Stimulated activated naive CD4-positive, alpha-beta T cell (primary cell): Measurements from ENCODE around the gene GALNT8.

Experiments used
- DNase-seq, 6 experiments: peaks; one replicate each; lab custom pipeline; 2025; lab: John Stamatoyannopoulos, UW

The GALNT8 gene

DNA sequence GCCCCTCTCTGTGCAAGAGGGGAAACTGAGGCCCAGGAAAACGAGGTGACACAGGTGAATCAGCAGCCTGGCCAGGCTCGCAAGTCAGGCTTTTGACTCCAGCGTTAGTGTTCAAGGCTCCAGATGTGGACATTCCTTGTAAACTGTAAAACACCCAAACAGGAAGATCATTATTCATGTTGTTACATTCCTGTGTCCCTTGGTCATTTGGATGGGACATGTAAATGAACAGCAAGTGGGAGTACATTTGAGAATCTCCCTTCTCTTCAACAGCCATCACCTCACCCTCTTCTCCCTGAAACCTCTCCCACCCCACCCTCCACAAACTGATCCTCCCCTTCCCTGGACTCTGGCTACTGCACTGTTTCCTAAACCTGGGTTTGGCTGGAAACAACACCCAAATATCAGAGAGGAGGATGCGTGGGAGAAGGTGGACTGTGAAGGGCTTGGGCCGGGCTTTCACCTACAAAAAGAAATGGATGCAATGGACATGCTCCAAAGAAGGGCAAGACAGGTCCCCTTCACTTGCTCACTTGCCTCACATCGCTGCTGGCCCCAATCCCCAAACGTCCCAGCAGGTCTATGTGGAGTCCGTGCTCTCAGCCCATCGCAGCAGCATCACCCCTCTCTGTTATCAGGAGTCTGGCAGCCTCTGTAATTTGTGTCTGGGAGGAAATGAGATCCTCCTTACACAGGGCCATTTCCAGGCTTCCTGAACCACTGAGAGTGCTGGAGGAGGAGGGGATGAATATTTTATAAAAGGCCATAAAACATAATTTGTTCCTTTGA, 76.7 kb downstream of the GALNT8 start:
- DNase-seq, result no peak

DNA sequence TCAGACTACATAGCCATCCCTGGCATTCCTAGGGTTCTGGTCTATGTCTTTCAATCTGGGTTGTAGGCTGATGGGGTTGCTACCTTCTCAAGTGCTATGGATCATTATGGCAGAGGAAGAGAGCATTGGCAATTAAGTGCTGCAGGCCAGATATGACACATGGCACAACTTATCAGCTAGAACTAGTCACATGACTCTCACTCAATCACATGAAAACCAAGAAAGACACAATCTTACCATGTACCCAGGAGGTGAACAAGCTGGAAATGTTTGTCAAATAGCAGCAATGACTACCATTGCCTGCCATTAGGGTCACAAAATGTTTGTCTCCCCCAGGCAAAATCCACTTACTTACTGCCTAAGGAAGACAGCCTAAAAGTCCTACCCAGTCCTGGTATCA, 80.4 kb downstream of the GALNT8 start:
- no peak for DNase-seq

DNA sequence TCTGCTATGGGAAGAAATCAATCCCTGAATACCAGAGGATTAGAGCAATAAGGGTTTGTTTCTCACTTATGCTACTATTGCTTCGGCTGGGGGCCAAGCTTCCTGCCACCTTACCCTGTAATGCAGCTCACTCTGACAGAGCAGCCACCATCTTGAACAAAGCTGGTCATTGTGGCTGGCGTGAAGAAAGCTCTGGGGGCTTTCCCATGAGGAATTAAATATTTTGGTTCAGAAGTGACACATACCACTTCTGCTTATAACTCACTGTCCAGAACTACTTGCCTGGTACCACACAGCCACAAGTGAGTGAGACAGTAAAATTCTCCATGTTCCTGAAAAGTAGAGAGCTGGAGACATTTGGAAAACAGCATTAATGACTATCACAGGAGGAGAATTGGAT, 82.6 kb downstream of the GALNT8 start:
- DNase-seq, result no peak

DNA sequence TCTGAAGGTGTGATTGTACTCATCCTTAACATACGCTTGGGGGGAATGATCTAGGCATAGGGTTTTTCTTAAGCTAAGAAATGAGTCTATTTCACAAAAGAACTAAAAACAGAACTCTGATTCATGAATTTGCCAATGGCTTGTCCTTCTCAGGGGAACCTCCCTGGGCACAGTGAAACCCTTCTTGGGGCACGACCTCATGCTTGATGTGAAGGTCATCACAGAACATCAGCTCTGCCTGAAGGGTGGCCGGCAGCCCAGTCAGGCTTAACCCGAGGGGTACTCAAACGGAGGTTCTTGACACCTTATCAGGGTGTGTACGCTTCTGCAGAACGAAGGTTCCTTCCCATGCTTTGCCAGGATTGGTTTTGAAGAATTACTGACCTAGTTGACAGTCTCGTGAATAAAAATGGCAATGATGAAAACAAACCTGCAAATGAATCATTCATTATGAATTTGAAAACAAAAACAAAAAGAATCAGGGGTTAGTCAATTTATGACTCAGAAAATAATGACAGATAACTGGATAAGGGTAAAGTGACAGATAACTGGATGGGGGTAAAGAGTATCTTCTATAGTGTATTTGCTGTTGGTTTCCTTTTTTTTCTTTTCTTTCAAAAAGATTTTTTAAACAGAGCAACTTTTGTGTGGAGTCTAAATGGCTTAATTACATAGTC, 86.4 kb downstream of the GALNT8 start:
- no peak for DNase-seq

DNA sequence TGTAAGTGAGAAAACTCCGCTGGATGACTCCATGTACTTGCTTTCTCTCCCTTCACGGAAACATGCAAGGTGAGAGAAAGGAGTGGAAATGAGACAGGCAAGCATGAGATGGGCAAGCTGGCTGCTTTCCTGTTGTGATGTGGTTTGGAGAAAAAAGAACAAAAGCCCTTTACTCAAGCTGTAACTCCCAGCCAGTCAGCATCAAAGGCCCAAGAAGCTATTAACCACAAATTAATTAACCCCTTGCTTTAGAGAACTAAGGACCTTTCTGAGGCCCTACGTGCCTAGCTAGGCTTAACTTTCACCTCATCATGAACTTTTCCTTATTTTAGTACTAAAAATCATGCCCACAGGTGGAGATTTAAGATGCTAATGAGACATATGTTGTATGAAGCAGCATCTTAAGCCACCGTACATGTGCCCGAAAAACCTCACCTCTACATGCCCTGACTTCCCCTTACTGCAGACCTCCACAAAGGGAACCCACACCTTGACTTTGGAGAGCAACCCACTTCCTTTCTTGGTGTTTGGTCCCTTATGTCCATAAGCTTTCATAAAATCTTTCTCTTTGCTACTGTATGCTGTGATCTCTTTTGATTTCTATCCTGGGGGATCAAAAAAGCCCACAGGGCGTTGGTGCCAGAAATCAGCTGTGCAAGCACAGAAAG, 87.0 kb downstream of the GALNT8 start:
- DNase-seq, result no peak

DNA sequence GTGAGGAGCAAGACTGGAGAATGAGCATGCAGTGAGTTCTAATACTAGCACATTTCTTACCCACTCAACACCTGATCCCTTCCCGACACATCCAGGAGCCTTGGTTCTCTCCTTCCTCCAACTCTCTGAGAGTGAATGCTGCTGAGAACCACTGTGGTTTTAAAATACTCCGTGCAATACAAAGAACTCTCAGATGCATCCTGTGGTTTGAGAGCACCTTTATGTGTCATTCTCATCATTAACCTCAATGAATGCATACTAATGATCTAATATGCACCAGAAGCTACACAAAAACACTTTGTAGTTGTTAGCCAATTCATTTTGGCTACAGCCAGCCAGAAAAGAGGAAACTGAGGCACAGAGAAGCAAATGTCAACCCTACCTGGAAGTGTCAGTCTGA, 87.6 kb downstream of the GALNT8 start:
- DNase-seq, result no peak

DNA sequence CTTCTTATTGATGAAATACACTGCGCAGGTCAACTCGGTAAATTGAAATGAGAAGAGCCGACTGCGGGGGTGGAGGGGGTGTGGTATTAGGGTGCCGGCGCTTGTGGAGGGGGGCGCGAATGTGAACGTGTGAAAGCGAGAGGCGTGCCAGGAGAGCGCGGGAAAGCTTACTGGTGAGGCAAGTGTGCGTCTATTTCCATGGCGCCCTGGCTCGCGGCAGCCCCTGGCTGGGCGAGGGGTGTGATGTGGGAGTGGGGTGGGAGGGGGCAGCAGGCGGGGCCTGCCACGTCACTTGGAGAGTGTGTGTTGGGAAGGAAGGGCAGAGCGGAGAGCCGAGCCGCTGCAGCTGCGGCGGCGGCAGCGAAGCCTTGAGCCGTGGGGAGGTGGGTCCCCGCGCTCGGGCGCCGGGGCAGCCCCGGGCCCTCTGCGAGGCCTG, 88.8 kb downstream of the GALNT8 start:
- DNase-seq, result no peak

DNA sequence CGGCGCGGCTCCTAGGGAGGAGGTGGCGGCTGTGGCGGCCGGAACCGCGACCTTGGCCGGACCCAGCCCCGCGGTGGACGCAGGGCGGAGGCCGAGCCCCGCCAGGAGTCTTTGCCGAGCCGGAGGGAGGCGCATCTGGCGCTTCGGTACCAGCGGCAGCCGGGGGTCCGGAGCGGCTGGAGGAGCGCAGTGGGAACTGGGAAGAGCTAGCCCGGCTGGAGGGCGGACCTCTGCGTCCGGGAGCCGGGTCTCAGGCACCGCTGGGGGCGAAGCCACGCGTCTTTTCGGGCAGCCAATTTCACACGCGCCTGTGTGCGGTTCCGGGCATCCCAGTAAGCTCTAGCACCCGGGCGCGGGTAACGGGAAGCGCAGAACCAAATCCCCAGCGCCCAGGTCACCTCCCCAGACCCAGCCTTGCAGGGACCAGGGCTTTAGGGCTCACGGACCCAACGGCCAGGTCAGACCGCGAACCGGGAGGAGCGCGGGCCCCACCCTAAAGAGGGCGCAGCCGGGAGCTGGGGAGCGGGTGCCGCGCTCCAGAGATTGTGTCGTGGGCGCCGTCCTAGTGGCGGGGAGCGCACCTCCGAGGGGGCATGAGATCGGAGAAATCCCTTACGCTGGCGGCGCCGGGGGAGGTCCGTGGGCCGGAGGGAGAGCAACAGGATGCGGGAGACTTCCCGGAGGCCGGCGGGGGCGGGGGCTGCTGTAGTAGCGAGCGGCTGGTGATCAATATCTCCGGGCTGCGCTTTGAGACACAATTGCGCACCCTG, 89.4 kb downstream of the GALNT8 start:
- no peak for DNase-seq

DNA sequence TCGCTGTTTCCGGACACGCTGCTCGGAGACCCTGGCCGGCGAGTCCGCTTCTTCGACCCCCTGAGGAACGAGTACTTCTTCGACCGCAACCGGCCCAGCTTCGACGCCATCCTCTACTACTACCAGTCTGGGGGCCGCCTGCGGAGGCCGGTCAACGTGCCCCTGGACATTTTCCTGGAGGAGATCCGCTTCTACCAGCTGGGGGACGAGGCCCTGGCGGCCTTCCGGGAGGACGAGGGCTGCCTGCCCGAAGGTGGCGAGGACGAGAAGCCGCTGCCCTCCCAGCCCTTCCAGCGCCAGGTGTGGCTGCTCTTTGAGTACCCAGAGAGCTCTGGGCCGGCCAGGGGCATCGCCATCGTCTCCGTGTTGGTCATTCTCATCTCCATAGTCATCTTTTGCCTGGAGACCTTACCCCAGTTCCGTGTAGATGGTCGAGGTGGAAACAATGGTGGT, 90.0 kb downstream of the GALNT8 start:
- no peak for DNase-seq

DNA sequence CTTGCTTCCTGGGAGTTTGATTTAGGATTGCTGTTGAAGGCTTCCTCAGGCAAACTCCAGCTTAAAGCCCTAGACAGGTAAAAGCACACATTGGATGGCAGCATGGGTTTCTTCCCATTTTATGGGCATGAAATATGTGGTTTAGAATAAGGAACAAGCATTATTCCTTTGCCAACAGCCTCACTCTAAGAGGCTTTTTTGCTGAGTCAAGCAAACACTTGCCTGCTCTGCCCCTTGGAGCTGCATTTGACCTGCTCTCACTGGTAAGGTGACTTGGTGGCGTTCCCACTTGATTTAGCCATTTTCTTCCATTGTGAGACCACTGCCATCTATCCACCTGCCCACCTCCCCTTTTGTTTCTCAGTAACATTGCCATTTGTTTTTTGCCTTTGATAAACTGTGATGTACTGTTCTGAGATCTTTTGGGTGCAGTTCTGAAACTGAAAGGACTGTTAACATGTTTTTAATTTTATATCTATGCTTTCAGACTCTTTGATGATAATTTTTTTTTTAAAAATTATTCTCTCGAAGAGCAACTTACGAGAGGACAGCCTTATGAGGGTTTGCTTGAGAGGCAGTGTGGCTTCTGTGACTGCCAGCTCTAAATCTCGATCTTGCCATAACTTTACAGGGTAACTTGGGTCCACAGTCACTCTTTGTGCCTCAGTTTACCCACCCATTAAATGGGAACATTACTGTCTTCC, 92.6 kb downstream of the GALNT8 start:
- no peak for DNase-seq

DNA sequence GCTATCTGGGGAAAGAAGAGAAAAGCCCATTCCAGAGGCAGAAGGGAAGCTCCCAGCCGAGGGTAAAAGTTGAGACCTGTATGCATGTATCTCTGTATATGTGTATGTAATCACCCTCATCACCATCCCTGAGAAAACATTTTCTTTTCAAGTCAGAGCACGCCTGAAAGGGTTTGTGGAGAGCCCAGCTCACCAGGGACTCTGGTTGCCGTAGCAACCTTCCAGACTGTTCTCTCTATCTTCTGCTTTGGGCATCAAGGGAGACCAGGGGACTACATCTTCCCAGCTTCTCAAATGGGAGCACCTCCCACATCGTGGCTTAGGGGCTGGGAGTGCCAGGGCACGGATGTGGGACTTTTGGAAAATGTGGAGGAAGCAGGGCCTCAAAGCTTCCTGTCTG, 93.5 kb downstream of the GALNT8 start:
- no peak for DNase-seq

DNA sequence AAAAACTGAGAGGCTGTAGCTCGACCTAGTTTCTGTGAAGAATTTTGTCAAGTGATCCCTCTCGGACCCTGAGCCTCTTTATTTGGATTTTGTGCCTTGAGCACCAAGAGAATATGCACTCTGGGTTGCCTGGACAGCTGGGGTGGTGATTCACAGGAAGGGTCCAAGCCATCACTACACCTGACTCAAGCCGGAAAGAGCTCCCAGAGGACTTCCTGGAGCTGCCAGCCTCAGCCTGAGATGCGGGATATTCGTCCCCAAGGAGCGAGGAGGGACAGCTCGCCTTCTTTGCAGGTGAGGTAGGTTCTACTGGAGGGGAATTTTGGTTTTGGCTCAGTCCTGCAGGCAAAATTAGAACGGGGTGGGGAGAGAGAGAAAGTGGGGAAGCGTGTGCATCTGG, 94.3 kb downstream of the GALNT8 start:
- no peak for DNase-seq

DNA sequence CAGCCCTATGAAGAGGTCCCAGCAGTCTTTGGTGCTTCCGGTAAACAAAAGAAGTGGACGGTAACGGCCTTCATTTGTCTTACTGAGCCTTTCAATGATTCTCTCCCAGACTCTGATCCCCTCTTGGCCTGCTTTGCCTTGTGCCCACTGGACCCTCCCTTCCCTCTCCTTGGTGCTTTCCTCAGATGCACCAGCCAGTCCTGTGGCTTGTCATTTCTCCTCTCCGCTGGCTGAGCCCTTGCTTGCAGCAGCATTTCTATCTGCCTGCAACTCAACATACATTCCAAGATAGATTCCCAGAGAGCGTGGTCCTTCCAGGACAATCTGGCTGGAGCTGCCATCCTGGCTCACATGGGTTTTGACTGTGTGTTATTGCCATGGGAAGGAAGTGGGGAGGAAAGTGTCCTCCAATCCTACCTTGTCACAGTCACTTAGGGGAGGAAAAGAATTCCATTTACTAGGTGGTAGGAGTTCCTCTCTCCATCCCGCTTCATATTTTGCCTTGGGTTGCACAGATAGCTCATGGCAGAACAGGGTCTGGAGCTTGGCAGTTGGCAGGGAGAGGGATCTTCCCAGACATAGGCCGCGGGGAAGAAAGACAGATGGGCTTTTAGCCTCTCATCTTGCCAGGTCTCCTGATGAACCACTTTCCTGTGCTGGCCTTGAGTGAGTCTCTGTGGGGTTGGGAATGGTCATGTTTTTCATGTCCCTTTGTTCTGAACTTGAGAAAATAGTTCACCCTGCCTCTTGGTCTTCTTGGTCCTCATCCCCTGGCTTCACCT, 96.7 kb downstream of the GALNT8 start:
- DNase-seq, result no peak

DNA sequence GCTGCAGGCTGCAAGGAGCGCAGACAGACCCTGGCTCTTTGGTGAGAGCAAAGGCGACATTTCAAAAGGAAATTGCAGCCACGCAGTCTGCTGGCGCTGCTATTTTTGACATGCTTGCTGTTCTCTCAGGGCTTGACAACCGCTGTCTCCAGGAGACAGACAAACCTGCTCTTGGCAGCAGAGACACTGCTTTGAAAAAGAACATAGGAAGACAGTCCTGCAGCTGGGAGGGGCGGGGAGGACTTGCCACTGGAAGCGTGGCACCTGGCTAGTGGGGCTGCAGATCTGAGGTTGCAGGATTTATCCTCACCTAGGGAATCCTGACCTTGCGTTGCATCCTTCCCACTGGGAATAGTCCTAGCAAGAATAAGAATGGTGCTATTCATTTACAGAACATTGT, 97.7 kb downstream of the GALNT8 start:
- DNase-seq, result no peak

DNA sequence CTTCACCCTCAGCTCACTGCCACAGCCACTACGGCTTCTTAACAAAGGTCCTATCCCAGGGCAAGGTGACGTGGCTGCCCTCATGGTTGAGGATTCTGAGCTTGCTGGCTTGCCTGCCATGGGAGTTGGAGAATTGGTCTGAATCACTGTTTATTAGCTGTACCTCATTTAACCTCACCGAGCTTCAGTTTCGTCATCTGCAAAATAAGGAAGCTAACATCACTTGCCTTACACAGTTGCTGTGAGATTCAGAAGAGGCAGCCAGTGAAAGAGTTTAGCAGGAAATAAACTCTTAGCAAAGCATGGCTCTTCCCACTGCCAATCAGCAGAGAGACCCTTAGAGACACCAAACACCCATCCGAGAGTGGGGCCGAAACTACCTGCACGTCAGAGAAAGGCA, 99.5 kb downstream of the GALNT8 start:
- DNase-seq, result no peak

DNA sequence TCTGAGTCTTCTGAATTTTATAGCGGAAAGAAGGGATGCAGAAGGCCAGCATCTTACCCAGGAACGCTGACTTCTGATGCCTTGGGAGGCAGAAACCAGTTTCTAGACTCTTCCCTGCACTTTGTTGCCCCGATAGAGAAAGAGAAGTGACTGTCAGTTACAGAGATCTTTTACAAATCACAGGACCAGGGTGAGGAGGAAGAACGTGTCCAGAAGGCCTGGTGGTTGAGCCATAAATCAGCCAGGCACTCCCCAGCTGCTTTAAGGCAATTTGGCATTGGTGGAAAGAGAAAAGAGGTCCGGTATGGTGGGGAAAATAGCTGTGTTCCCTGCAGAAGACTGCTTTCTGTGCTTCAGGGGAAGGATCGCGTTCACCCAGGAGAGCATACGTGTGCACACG, 100.8 kb downstream of the GALNT8 start:
- no peak for DNase-seq
